Colonic mucosa (tissue), 4 donors: Measurements from ENCODE around the gene ITGB4. TPM values are rescaled to one million over a fixed set of nuclear protein-coding genes. Genes with fewer than 3 reads are reported as not detected.

Source experiments
- DNase-seq: peaks from one replicate; pipeline ENCODE4 v3.0.0-alpha.2; 2020
- H3K27ac ChIP-seq: fragments of 200-600 bp; one replicate; pipeline ENCODE4 v1.8.0; 2021
- H3K27me3 ChIP-seq: fragments of 200-600 bp; one replicate; pipeline ENCODE4 v1.8.0; 2021
- H3K36me3 ChIP-seq: fragments of 200-600 bp; one replicate; pipeline ENCODE4 v1.8.0; 2021
- H3K4me1 ChIP-seq: fragments of 200-600 bp; one replicate; pipeline ENCODE4 v1.8.0; 2021; ENCODE audit warnings: mild to moderate bottlenecking
- H3K4me3 ChIP-seq: fragments of 200-600 bp; one replicate; pipeline ENCODE4 v1.8.0; 2021
- H3K9ac ChIP-seq, 2 donors: one replicate each; pipeline ENCODE4 v1.7.0; 2013; ENCODE audit warnings: control low read depth in 2 of 2, low read depth in 2 of 2, low read length in 2 of 2
- H3K9me3 ChIP-seq: fragments of 200-600 bp; one replicate; pipeline ENCODE4 v1.8.0; 2021
- intact Hi-C: fragments of 100-400 bp; cut with DNase I; formaldehyde crosslinking; loops from one replicate; pipeline ENCODE4 v1.14.1; 2022
- total RNA-seq, 2 donors: library from RNA; stranded (reverse); fragmentation: NEBNext Ultra II Directional in 1 of 2; extraction: Animal tissue kit (Norgen Biotek cat#: 25700) in 1 of 2; gene quantifications; one replicate each; pipeline ENCODE4 v1.2.1, GENCODE V29; 2021
- TF ChIP-seq, protein P1 (sequence below): fragments of 200-600 bp; IDR thresholded peaks from one replicate; pipeline ENCODE4 v1.8.0; 2022; ENCODE audit warnings: antibody characterized with exemption, mild to moderate bottlenecking
- donor health status: healthy.
- donor health status: DM: no; HTN: no; CAD: no.
- donor health status: DM: no; HTN: no; CAD: no.

The ITGB4 gene
- total RNA-seq, 2 donors from 2014 or later, result 267 to 272 TPM

DNA sequence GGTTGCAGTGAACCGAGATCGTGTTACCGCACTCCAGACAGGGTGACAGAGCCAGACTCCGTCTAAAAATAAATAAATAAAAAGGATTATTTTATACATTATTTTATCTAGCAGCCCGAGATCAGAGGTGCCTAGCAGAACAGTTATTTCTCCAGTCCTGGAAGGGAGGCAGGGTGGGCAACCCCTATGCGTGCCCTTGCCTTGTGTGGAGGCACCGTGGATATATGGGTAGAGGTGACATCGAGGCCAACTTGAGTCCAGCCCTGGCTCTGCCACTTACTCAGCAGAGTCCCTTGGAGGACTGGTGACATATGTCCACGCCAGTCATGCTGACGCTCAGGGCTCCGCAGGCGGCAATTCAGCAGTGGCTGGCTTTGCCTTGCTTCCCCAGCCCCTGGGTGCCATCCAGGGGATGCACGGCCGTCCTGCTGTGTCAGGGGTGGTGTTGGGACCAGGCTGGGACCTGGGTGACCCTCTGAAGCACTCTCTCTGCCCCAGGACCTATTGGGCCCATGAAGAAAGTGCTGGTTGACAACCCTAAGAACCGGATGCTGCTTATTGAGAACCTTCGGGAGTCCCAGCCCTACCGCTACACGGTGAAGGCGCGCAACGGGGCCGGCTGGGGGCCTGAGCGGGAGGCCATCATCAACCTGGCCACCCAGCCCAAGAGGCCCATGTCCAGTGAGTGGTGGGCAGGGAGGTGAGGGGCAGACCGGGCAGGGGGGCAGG is 30.6 kb downstream of the ITGB4 start:
- H3K36me3 ChIP-seq, result peaks cover 26% of the 10 kb centered on the region
- no peak overlapping the region for H3K27ac ChIP-seq
- H3K9ac ChIP-seq, result no peak overlapping the region
- no peaks in the 10 kb centered on the region for H3K4me1 ChIP-seq
- no peaks in the 10 kb centered on the region for H3K27me3 ChIP-seq
- no peak for DNase-seq
- H3K4me3 ChIP-seq, result no peak overlapping the region
- no peaks in the 10 kb centered on the region for H3K9me3 ChIP-seq
- intact Hi-C loops, result no loop called here
- TF ChIP-seq, protein P1, sequence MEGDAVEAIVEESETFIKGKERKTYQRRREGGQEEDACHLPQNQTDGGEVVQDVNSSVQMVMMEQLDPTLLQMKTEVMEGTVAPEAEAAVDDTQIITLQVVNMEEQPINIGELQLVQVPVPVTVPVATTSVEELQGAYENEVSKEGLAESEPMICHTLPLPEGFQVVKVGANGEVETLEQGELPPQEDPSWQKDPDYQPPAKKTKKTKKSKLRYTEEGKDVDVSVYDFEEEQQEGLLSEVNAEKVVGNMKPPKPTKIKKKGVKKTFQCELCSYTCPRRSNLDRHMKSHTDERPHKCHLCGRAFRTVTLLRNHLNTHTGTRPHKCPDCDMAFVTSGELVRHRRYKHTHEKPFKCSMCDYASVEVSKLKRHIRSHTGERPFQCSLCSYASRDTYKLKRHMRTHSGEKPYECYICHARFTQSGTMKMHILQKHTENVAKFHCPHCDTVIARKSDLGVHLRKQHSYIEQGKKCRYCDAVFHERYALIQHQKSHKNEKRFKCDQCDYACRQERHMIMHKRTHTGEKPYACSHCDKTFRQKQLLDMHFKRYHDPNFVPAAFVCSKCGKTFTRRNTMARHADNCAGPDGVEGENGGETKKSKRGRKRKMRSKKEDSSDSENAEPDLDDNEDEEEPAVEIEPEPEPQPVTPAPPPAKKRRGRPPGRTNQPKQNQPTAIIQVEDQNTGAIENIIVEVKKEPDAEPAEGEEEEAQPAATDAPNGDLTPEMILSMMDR, result no peak

DNA sequence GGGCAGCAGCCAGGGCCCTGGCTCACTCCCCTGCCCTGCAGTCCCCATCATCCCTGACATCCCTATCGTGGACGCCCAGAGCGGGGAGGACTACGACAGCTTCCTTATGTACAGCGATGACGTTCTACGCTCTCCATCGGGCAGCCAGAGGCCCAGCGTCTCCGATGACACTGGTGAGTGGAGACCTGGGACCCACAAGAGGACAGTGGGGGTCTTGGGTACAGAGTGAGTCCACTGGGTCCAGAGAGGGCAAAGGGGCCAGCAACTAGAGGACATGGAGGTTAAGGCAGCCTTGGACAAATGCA is 31.1 kb downstream of the ITGB4 start:
- Histone ChIP-seq H3K9me3 (no peaks in the 10 kb centered on the region), H3K27ac (no peak overlapping the region), H3K36me3 (peaks cover 26% of the 10 kb centered on the region), H3K4me3 (no peak overlapping the region), H3K4me1 (no peaks in the 10 kb centered on the region), H3K9ac (no peak overlapping the region), H3K27me3 (no peaks in the 10 kb centered on the region)
- no peak for DNase-seq
- TF ChIP-seq, protein P1, result no peak
- intact Hi-C loops, result no loop called here

DNA sequence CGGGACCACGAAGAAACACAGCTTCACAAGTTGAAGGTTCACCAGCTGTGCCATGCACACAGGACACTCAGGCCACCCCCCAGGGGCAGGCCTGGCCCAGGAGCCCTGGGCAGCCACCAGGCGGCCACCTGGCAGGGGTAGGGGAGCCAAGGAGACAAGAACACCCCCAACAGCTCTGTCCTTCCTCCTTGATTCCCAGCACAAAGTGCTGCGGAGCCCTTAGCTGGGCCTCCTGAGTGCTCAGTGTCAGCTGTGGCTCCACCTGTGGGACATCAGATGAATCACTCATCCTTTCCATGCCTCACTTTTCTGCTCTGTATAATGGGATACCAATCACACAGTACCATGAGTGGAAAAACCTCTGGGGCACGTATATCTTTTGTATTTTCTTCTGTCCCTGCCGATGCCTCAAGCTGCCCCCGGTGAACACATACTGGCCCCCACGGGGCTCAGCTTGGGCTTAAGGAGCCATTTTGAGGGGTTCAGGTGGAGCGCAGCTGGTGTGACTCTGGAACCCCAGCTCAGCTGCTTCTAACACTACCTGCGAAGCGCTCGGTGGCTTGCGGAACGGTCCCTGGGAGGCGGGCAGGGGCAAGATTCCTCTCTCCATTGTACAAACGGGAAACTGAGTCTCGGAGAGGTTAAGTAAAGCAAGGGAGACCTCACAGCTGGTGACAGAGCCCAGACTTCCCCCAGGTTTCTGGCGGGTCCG is 31.7 kb downstream of the ITGB4 start:
- intact Hi-C loops, result no loop called here
- TF ChIP-seq, protein P1, result no peak
- no peak for DNase-seq
- Histone ChIP-seq H3K27ac (no peak overlapping the region), H3K4me1 (no peaks in the 10 kb centered on the region), H3K9ac (peak overlapping the region in 1 of 2 donors; percentile 53), H3K4me3 (peak overlapping the region; percentile 32), H3K9me3 (no peaks in the 10 kb centered on the region), H3K36me3 (peaks cover 30% of the 10 kb centered on the region), H3K27me3 (no peaks in the 10 kb centered on the region)

DNA sequence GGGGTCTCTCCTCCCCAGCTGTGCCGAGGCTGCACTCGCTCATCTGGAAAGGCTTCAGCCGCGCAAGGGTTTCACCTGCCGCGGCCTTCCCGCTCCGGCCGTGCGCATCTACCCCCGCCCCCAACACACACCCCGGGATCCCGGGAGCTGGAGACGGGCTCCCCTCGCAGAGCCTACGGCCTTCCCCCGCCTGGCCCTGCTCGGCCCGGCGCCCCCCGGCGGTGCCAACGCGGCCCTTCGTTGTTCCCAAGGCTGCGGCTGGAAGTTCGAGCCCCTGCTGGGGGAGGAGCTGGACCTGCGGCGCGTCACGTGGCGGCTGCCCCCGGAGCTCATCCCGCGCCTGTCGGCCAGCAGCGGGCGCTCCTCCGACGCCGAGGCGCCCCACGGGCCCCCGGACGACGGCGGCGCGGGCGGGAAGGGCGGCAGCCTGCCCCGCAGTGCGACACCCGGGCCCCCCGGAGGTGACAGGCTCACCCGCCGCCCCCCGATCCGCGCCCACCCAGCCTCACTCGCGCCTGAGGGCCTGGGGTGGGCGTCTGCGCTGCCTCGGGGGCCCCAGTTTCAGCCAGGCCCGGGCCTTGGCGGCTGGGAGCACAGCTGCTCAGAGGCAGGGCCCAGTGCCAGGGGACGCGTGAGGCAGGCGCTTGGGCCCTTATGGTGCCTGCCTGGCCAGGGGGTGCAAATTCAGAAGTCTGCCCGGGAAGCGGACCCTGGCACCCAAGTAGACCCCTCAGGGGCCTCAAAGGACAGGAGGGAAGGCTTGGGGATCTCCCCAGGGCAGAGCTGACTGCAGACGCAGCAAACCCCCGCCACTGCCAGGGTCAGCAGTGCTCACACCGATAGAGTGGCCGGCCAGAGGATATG is 32.5 kb downstream of the ITGB4 start:
- Histone ChIP-seq H3K27ac (no peak overlapping the region), H3K27me3 (no peaks in the 10 kb centered on the region), H3K9ac (peak overlapping the region in 1 of 2 donors; percentile 53), H3K4me3 (peak overlapping the region; percentile 32), H3K4me1 (no peaks in the 10 kb centered on the region), H3K9me3 (no peaks in the 10 kb centered on the region), H3K36me3 (peaks cover 35% of the 10 kb centered on the region)
- peak; percentile 48 for DNase-seq
- intact Hi-C loops, result no loop called here
- TF ChIP-seq, protein P1, result no peak

DNA sequence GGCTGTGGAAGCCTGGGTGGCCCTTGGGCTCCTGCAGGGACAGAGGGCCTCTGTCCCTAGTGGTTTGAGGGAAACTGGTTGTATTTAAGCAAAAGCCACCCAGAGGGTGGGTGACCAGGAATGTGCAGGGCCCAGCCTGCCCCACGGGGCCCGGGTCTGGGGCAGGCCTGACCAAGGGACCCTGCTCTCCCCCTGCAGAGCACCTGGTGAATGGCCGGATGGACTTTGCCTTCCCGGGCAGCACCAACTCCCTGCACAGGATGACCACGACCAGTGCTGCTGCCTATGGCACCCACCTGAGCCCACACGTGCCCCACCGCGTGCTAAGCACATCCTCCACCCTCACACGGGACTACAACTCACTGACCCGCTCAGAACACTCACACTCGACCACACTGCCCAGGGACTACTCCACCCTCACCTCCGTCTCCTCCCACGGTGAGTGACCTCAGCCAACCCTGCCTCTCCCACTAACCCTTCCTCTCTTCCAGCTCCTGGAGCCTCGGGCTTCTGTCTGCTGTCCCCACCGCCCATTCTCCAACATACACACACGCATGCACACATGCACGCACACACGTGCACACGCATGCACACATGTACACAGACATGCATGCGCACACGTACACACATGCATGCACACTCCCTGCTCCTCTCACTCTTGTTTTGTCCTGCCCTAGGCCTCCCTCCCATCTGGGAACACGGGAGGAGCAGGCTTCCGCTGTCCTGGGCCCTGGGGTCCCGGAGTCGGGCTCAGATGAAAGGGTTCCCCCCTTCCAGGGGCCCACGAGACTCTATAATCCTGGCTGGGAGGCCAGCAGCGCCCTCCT is 33.3 kb downstream of the ITGB4 start:
- intact Hi-C loops, result no loop called here
- Histone ChIP-seq H3K9me3 (no peaks in the 10 kb centered on the region), H3K4me3 (no peak overlapping the region), H3K9ac (no peak overlapping the region), H3K27ac (no peak overlapping the region), H3K27me3 (no peaks in the 10 kb centered on the region), H3K36me3 (peaks cover 35% of the 10 kb centered on the region), H3K4me1 (no peaks in the 10 kb centered on the region)
- TF ChIP-seq, protein P1, result no peak
- no peak for DNase-seq
